Activated CD4-positive, alpha-beta T cell treated with anti-CD3 and anti-CD28 coated beads for 24 hours (primary cell): ENCODE measurements around the gene NTNG1.
"Not testable (repeated sequence)": the region's sequence is repeated elsewhere in the genome, so short reads cannot be mapped to it uniquely, and the experiment has no call there.

Experiments used
- DNase-seq, 2 donors: peaks; one replicate each; pipeline ENCODE4 v3.0.0-alpha.2; 2020; ENCODE audit warnings: low read depth in 2 of 2

NTNG1 gene

GRCh38 chr1:107142666-107143065, 1.8 kb downstream of the NTNG1 start:
- DNase-seq = no peak

GRCh38 chr1:107145637-107146036, 4.8 kb downstream of the NTNG1 start:
- DNase-seq = no peak

GRCh38 chr1:107147843-107148242, 7.0 kb downstream of the NTNG1 start:
- no peak for DNase-seq

GRCh38 chr1:107149946-107150345, 9.1 kb downstream of the NTNG1 start:
- DNase-seq = no peak

GRCh38 chr1:107151295-107151694, 10.5 kb downstream of the NTNG1 start:
- DNase-seq = no peak

GRCh38 chr1:107152395-107152794, 11.6 kb downstream of the NTNG1 start:
- no peak for DNase-seq

GRCh38 chr1:107153014-107153413, 12.2 kb downstream of the NTNG1 start:
- DNase-seq = no peak

GRCh38 chr1:107158496-107158895, 17.7 kb downstream of the NTNG1 start:
- DNase-seq = no peak

- DNase-seq = no peak
Observed at GRCh38 chr1:107158991-107159390, 18.2 kb downstream of the NTNG1 start.

- DNase-seq = no peak
Observed at GRCh38 chr1:107162745-107163144, 21.9 kb downstream of the NTNG1 start.

- not testable (repeated sequence) for DNase-seq
Observed at GRCh38 chr1:107164901-107165300, 24.1 kb downstream of the NTNG1 start.

- DNase-seq = no peak
Observed at GRCh38 chr1:107169615-107170014, 28.8 kb downstream of the NTNG1 start.

GRCh38 chr1:107171333-107171732, 30.5 kb downstream of the NTNG1 start:
- no peak for DNase-seq

GRCh38 chr1:107172450-107173170, 31.8 kb downstream of the NTNG1 start:
- no peak for DNase-seq

- DNase-seq = no peak
Observed at GRCh38 chr1:107175102-107175909, 34.5 kb downstream of the NTNG1 start.

- no peak for DNase-seq
Observed at GRCh38 chr1:107181253-107181969, 40.6 kb downstream of the NTNG1 start.

- DNase-seq = no peak
Observed at GRCh38 chr1:107183011-107183410, 42.2 kb downstream of the NTNG1 start.

- DNase-seq = no peak
Observed at GRCh38 chr1:107184888-107185287, 44.0 kb downstream of the NTNG1 start.

GRCh38 chr1:107187399-107187798, 46.6 kb downstream of the NTNG1 start:
- no peak for DNase-seq

GRCh38 chr1:107188160-107188559, 47.3 kb downstream of the NTNG1 start:
- no peak for DNase-seq

GRCh38 chr1:107194380-107194779, 53.5 kb downstream of the NTNG1 start:
- no peak for DNase-seq

- no peak for DNase-seq
Observed at GRCh38 chr1:107195476-107195875, 54.6 kb downstream of the NTNG1 start.
